Adrenal gland (tissue), 5 donors: ENCODE measurements around the gene TMEM132C.

Experiments
- CTCF ChIP-seq, 6 experiments: fragments of 450-650 bp in 4 of 6; fragments of 200-600 bp in 2 of 6; sonication (generic) in 1 of 6; IDR thresholded peaks; 1 replicate in 5 of 6; 2 replicates in 1 of 6; pipeline versions ENCODE4 v1.5.1 to v1.8.0; 2016 to 2021; ENCODE audit warnings: antibody characterized with exemption in 6 of 6, mild to moderate bottlenecking in 2 of 6, moderate library complexity in 1 of 6
- POLR2A ChIP-seq, 2 donors: fragments of 450-650 bp; IDR thresholded peaks; one replicate each; pipeline ENCODE4 v1.6.1; 2017; ENCODE audit warnings: antibody characterized with exemption in 2 of 2, mild to moderate bottlenecking in 2 of 2, moderate library complexity in 1 of 2
- donor health status: DM: no; HTN: no; CAD: no.

GRCh38 chr12:128623748-128624147, 356.8 kb downstream of the TMEM132C start:
- TF ChIP-seq CTCF (IDR thresholded peaks at IDR 0.05) = no peak
- no peak for TF ChIP-seq POLR2A (IDR thresholded peaks at IDR 0.05)
